ENCODE results near the gene LRMDA.

DNA sequence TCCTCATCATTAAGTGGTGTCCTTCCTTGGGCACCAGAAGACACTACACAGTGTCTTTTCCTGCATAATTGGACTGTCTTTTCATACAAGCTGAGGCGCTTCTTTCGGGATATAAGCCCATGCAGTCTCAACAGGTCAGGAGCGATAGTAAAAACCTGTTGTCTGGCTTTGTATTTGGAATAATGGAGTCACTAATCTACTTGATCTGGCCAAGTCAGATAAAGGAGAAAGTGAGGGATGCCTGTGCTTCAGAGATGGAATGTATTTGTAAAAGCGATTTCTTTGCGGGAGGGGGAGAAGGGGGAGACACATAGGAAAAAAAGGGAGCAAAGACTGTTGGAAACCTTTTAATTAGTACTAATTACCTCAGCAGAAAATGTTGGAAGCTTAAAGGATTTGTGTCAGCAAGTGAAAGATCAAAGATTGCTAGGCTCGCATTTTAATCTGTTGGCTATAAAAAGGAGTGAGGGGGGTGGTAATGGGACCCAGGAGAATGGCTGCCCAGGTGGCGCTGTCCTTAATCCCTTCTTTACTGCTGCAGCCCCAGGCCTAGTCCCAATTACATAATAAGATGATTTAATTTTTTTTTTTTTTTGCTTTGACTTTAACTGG, 581.4 kb downstream of the LRMDA start:
- TF ChIP-seq CTCF (IDR thresholded peaks at IDR 0.05) (no peak), ZC3H11A (IDR thresholded peaks at IDR 0.05) (no peak), RCOR1 (IDR thresholded peaks at IDR 0.05; ENCODE audit: low read depth, low read length) (no peak), EP300 (IDR thresholded peaks at IDR 0.05) (no peak), CEBPB (IDR thresholded peaks at IDR 0.05) (no peak), POLR2AphosphoS2 (conservative IDR thresholded peaks at IDR 0.05; ENCODE audit: low read length) (no peak), KDM1A (IDR thresholded peaks at IDR 0.05; ENCODE audit: low read depth) (no peak), RAD21 (conservative IDR thresholded peaks at IDR 0.05 in 1 of 2, IDR thresholded peaks at IDR 0.05 in 1 of 2) (no peak)
- TF ChIP-seq, protein P1, sequence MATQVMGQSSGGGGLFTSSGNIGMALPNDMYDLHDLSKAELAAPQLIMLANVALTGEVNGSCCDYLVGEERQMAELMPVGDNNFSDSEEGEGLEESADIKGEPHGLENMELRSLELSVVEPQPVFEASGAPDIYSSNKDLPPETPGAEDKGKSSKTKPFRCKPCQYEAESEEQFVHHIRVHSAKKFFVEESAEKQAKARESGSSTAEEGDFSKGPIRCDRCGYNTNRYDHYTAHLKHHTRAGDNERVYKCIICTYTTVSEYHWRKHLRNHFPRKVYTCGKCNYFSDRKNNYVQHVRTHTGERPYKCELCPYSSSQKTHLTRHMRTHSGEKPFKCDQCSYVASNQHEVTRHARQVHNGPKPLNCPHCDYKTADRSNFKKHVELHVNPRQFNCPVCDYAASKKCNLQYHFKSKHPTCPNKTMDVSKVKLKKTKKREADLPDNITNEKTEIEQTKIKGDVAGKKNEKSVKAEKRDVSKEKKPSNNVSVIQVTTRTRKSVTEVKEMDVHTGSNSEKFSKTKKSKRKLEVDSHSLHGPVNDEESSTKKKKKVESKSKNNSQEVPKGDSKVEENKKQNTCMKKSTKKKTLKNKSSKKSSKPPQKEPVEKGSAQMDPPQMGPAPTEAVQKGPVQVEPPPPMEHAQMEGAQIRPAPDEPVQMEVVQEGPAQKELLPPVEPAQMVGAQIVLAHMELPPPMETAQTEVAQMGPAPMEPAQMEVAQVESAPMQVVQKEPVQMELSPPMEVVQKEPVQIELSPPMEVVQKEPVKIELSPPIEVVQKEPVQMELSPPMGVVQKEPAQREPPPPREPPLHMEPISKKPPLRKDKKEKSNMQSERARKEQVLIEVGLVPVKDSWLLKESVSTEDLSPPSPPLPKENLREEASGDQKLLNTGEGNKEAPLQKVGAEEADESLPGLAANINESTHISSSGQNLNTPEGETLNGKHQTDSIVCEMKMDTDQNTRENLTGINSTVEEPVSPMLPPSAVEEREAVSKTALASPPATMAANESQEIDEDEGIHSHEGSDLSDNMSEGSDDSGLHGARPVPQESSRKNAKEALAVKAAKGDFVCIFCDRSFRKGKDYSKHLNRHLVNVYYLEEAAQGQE (IDR thresholded peaks at IDR 0.05), result no peak
- TF ChIP-seq, protein P2, sequence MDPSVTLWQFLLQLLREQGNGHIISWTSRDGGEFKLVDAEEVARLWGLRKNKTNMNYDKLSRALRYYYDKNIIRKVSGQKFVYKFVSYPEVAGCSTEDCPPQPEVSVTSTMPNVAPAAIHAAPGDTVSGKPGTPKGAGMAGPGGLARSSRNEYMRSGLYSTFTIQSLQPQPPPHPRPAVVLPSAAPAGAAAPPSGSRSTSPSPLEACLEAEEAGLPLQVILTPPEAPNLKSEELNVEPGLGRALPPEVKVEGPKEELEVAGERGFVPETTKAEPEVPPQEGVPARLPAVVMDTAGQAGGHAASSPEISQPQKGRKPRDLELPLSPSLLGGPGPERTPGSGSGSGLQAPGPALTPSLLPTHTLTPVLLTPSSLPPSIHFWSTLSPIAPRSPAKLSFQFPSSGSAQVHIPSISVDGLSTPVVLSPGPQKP (IDR thresholded peaks at IDR 0.05; ENCODE audit: low read depth, low read length), result no peak

Measured in A549 (cell line).